ENCODE measurements around the gene ZNF831.

DNA sequence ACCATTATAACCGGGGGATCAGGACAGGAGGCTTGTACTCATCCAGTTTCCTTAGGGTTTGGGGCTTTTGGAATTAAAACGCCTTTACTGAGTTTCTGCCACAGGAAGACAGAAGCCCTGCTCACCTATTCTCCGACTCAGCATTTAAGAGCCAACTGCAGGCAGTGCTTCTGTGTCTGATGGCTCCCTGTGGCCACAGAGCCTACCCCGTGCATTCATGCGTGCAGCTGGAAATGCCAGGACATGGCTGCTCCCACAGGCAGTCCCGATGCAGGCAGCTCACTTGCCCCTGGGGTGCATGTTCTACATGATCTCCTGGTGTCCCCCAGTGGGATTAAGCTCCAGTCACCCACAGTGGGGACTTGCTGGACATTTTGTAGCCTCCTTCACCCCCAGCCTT lies 22.2 kb downstream of the ZNF831 start:
- TF ChIP-seq, protein P1, sequence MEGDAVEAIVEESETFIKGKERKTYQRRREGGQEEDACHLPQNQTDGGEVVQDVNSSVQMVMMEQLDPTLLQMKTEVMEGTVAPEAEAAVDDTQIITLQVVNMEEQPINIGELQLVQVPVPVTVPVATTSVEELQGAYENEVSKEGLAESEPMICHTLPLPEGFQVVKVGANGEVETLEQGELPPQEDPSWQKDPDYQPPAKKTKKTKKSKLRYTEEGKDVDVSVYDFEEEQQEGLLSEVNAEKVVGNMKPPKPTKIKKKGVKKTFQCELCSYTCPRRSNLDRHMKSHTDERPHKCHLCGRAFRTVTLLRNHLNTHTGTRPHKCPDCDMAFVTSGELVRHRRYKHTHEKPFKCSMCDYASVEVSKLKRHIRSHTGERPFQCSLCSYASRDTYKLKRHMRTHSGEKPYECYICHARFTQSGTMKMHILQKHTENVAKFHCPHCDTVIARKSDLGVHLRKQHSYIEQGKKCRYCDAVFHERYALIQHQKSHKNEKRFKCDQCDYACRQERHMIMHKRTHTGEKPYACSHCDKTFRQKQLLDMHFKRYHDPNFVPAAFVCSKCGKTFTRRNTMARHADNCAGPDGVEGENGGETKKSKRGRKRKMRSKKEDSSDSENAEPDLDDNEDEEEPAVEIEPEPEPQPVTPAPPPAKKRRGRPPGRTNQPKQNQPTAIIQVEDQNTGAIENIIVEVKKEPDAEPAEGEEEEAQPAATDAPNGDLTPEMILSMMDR (IDR thresholded peaks at IDR 0.05; ENCODE audit: low read depth, low read length, poor library complexity, severe bottlenecking): no peak
- no peak for TF ChIP-seq EZH2phosphoT487 (IDR thresholded peaks at IDR 0.05; ENCODE audit: borderline replicate concordance, low read length)
